ENCODE results near the gene NELFB. TPM values are rescaled to one million over a fixed set of nuclear protein-coding genes. Genes with fewer than 3 reads are reported as not detected.

NELFB gene
- polyA plus RNA-seq, 3 donors, result 17.3 to 44.2 (median 18.8) TPM

DNA sequence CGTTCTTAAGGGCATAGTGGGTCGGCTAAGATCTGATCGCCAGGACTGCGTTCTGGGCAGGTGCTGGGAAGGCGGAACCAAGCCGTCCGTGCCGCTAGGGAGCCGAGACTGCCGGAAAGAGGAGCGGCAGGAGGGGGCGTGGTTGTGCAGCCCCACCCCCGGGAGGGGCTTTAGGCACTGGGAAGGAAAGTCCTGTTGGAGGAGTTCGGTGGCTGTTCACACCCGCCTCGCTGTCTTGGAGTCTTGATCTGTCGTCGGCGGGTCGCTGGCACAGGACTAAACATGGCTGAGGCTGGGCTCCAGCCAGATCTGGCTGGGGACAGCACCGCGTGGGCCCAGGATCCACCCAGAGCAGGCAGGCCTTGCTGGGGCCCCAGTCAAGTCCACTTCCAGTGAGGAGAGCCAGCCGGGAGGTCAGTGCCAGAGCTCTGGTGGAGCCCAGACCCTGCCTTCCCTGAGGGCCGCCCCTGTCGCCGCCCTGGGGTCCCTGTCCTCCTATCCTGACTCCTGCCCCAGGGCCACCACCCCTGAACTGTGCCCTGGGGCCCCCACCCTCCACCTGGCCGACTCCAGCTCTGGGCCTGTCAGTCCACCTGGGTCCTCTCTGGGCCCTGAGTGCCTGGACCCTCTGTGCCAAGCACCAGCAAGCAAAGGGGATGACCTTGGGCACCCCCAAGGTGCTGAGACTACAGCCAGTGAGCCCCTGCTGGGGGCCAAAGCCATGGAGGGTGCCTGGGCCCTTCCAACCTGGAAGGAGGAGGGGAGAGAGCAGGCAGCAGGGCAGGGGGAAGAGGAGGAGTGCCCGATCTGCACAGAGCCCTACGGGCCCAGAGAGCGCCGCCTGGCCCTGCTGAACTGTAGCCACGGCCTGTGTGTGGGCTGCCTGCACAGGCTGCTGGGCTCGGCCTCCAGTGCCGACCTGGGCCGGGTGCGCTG, 37.6 kb upstream of the NELFB start:
- H3K36me3 ChIP-seq (replicated peaks in 1 of 2; ENCODE audit: control insufficient read depth in 1 of 2, insufficient read depth in 2 of 2, low read length in 2 of 2), result peaks cover 30 to 33% of the 10 kb centered on the region in 2 donors
- no peak overlapping the region for H3K27ac ChIP-seq (ENCODE audit: low read depth in 1 of 2, low read length in 2 of 2)
- no peak overlapping the region for H3K9ac ChIP-seq (ENCODE audit: insufficient read depth, low read length, poor library complexity, severe bottlenecking)
- Mint-ChIP-seq H3K27ac (peak overlapping the region in 1 of 7 donors; percentile 54), H3K27me3 (ENCODE audit: low read depth in 3 of 3) (peaks cover 3 to 18% (median 10%) of the 10 kb centered on the region in 3 donors), H3K36me3 (peaks cover 16 to 28% of the 10 kb centered on the region in 2 donors), H3K4me1 (peaks cover 5% of the 10 kb centered on the region), H3K9me3 (no peaks in the 10 kb centered on the region), H3K4me3 (peak overlapping the region; percentile 19 to 35)
- H2AFZ ChIP-seq (ENCODE audit: insufficient read depth, low read depth, low read length, poor library complexity, severe bottlenecking), result no peak overlapping the region
- H3K4me1 ChIP-seq (ENCODE audit: control insufficient read depth in 1 of 2, insufficient read depth in 2 of 2, low read length in 2 of 2), result peaks cover 11 to 29% of the 10 kb centered on the region in 2 donors
- H3K4me2 ChIP-seq (replicated peaks; ENCODE audit: extremely low read depth, low read length, poor library complexity, severe bottlenecking), result no peak overlapping the region
- intact Hi-C loops (cut with micrococcal nuclease), result no loop called here
- no peak for DNase-seq
- no peak for TF ChIP-seq CTCF (IDR thresholded peaks at IDR 0.05)
- WGBS (ENCODE audit: insufficient coverage), result 82% methylated on average over 33 of the region's 36 CpGs
- H3K27me3 ChIP-seq (ENCODE audit: control insufficient read depth in 2 of 2, insufficient read depth in 2 of 2, low read length in 2 of 2), result peaks cover 0 to 14% of the 10 kb centered on the region in 2 donors
- no peaks in the 10 kb centered on the region for H3K9me3 ChIP-seq (replicated peaks in 1 of 2; ENCODE audit: control insufficient read depth in 1 of 2, insufficient read depth in 1 of 2, low read length in 2 of 2)
- no peaks in the 10 kb centered on the region for H4K20me1 ChIP-seq (ENCODE audit: insufficient read depth, low read length)
- H3K79me2 ChIP-seq (ENCODE audit: insufficient read depth, low read length), result no peaks in the 10 kb centered on the region
- no peak overlapping the region for H3K4me3 ChIP-seq (replicated peaks in 1 of 3; ENCODE audit: low read depth in 2 of 3, low read length in 3 of 3)

GRCh38 chr9:137218212-137218753, 36.8 kb upstream of the NELFB start:
- Mint-ChIP-seq H3K9me3 (no peaks in the 10 kb centered on the region), H3K4me3 (no peak overlapping the region), H3K27me3 (ENCODE audit: low read depth in 3 of 3) (peaks cover 3 to 22% (median 14%) of the 10 kb centered on the region in 3 donors), H3K27ac (no peak overlapping the region), H3K36me3 (peaks cover 13 to 24% of the 10 kb centered on the region in 2 donors), H3K4me1 (peaks cover 10% of the 10 kb centered on the region)
- no peak for DNase-seq
- intact Hi-C loops (cut with micrococcal nuclease), result no loop called here
- no peaks in the 10 kb centered on the region for H3K79me2 ChIP-seq (ENCODE audit: insufficient read depth, low read length)
- H3K27me3 ChIP-seq (ENCODE audit: control insufficient read depth in 2 of 2, insufficient read depth in 2 of 2, low read length in 2 of 2), result peaks cover 0 to 14% of the 10 kb centered on the region in 2 donors
- peaks cover 29 to 33% of the 10 kb centered on the region in 2 donors for H3K36me3 ChIP-seq (replicated peaks in 1 of 2; ENCODE audit: control insufficient read depth in 1 of 2, insufficient read depth in 2 of 2, low read length in 2 of 2)
- no peak for TF ChIP-seq CTCF (IDR thresholded peaks at IDR 0.05)
- no peaks in the 10 kb centered on the region for H4K20me1 ChIP-seq (ENCODE audit: insufficient read depth, low read length)
- H3K9me3 ChIP-seq (replicated peaks in 1 of 2; ENCODE audit: control insufficient read depth in 1 of 2, insufficient read depth in 1 of 2, low read length in 2 of 2), result no peaks in the 10 kb centered on the region
- 93% methylated on average over 30 of the region's 30 CpGs for WGBS (ENCODE audit: insufficient coverage)
- H3K9ac ChIP-seq (ENCODE audit: insufficient read depth, low read length, poor library complexity, severe bottlenecking), result no peak overlapping the region
- no peak overlapping the region for H3K4me3 ChIP-seq (replicated peaks in 1 of 3; ENCODE audit: low read depth in 2 of 3, low read length in 3 of 3)
- H3K27ac ChIP-seq (ENCODE audit: low read depth in 1 of 2, low read length in 2 of 2), result peak overlapping the region in 1 of 2 donors; percentile 20
- no peak overlapping the region for H2AFZ ChIP-seq (ENCODE audit: insufficient read depth, low read depth, low read length, poor library complexity, severe bottlenecking)
- H3K4me1 ChIP-seq (ENCODE audit: control insufficient read depth in 1 of 2, insufficient read depth in 2 of 2, low read length in 2 of 2), result peaks cover 18 to 35% of the 10 kb centered on the region in 2 donors
- H3K4me2 ChIP-seq (replicated peaks; ENCODE audit: extremely low read depth, low read length, poor library complexity, severe bottlenecking), result no peak overlapping the region
